HUES64 (cell line): ENCODE data around the gene ASB1.

Experiments used
- H3K27ac ChIP-seq: 2 replicates; pipeline ENCODE4 v1.7.0; 2013; ENCODE audit warnings: low read depth, low read length, inconsistent platforms
- H3K27me3 ChIP-seq: 2 replicates; pipeline ENCODE4 v1.6.1; 2013; ENCODE audit warnings: mild to moderate bottlenecking, low read length; ENCODE audit not compliant: insufficient read depth
- H3K36me3 ChIP-seq: 2 replicates; pipeline ENCODE4 v1.6.1; 2013; ENCODE audit warnings: mild to moderate bottlenecking, low read length; ENCODE audit not compliant: insufficient read depth
- H3K4me1 ChIP-seq: 2 replicates; pipeline ENCODE4 v1.6.1; 2013; ENCODE audit warnings: mild to moderate bottlenecking, low read length, moderate library complexity; ENCODE audit not compliant: insufficient read depth
- H3K4me3 ChIP-seq: 2 replicates; pipeline ENCODE4 v1.5.1; 2013; ENCODE audit warnings: mild to moderate bottlenecking, low read length, moderate library complexity
- H3K9ac ChIP-seq: 2 replicates; pipeline ENCODE4 v1.6.1; 2013; ENCODE audit warnings: mild to moderate bottlenecking, low read depth, low read length
- H3K9me3 ChIP-seq: 2 replicates; pipeline ENCODE4 v1.6.1; 2013; ENCODE audit warnings: low read depth, low read length; ENCODE audit not compliant: insufficient read depth
- WGBS: fragments of 150-250, 120-280 bp; methylation state at CpG from one replicate; pipeline ENCODE4 v1.1.7; 2013; ENCODE audit warnings: missing lambda C conversion rate; 5-methylcytosine and 5-hydroxymethylcytosine counted together

The ASB1 gene

GRCh38 chr2:238424313-238424700 is 2.4 kb upstream of the ASB1 start:
- no peak overlapping the region for H3K27ac ChIP-seq
- no peaks in the 10 kb centered on the region for H3K9me3 ChIP-seq
- WGBS, result 90% methylated on average over 3 of the region's 3 CpGs
- no peak overlapping the region for H3K4me3 ChIP-seq
- H3K4me1 ChIP-seq, result peaks cover 16% of the 10 kb centered on the region
- no peaks in the 10 kb centered on the region for H3K36me3 ChIP-seq
- H3K27me3 ChIP-seq, result no peaks in the 10 kb centered on the region
- no peak overlapping the region for H3K9ac ChIP-seq

DNA sequence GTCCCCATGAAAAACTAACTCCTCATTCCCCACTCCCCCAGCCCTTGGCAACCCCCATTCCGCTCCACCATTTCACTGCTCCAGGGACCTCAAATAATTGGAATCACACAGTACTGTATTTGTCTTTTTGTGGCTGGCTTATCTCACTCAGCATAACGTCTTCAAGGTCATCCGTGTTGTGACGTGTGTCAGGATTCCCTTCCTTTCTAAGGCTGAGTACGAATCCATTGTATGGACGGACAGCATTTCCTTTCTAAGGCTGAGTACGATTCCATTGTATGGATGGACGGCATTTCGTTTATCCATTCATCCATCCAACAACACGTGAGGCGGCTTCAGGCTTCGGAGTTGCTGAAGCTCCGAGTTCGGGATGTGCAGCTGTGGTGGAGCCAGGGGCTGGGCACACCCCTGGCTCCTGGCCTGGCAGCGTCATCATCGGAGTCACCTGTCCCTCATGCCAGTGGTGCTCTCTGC is 1.2 kb upstream of the ASB1 start:
- Histone ChIP-seq H3K27me3 (no peaks in the 10 kb centered on the region), H3K9me3 (no peaks in the 10 kb centered on the region), H3K27ac (no peak overlapping the region; the same call in 1 of the 2 replicates), H3K4me3 (peak overlapping the region; percentile 98), H3K9ac (no peak overlapping the region; the same call in 1 of the 2 replicates), H3K4me1 (peaks cover 11% of the 10 kb centered on the region), H3K36me3 (peaks cover 7% of the 10 kb centered on the region)
- WGBS, result 84% methylated on average over 16 of the region's 16 CpGs

DNA sequence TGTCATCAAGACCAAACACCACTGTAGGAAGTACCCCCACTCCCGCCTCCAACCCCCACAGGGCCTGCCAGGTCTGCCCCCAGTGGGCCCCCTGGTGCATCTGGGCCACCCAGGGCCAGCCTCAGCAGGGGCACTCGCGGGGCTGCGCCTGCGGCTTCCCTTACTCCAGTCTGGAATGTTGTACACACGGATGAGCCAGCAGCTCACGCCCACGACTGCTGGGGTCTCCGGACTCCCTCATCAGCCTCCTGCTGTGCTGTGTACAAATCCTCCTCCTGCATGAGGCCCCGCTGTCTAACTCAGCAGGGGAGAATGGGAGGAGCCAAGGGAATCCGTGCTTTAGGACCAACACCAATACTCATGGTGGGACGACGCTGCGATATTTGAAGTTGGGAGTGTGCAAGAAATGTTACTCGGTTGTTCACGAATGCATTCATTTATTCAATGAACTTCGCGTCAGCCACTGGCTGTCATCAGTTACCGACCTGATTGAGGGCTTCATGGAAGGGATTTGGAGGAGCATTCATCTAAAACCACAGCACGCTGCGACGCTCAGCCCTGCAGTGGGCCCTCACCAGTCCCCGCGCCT is 654 bp upstream of the ASB1 start:
- WGBS, result 4% methylated on average over 23 of the region's 24 CpGs

GRCh38 chr2:238427435-238428162 is 872 bp downstream of the ASB1 start:
- H3K4me1 ChIP-seq, result no peaks in the 10 kb centered on the region
- 8% methylated on average over 18 of the region's 20 CpGs for WGBS
- H3K9me3 ChIP-seq, result no peaks in the 10 kb centered on the region
- no peaks in the 10 kb centered on the region for H3K27me3 ChIP-seq
- peak overlapping the region; percentile 98 for H3K4me3 ChIP-seq
- H3K9ac ChIP-seq, result peak overlapping the region; percentile 77
- H3K36me3 ChIP-seq, result peaks cover 10% of the 10 kb centered on the region
- peak overlapping the region; percentile 97 for H3K27ac ChIP-seq

More for the DNA sequence above, 654 bp upstream of the ASB1 start:
- H3K4me1 ChIP-seq, result peaks cover 5% of the 10 kb centered on the region; the same call in 1 of the 2 replicates
- H3K9ac ChIP-seq, result peak overlapping the region; percentile 77
- no peaks in the 10 kb centered on the region for H3K9me3 ChIP-seq
- no peaks in the 10 kb centered on the region for H3K27me3 ChIP-seq
- peak overlapping the region; percentile 97 for H3K27ac ChIP-seq
- peaks cover 10% of the 10 kb centered on the region for H3K36me3 ChIP-seq
- peak overlapping the region; percentile 98 for H3K4me3 ChIP-seq

DNA sequence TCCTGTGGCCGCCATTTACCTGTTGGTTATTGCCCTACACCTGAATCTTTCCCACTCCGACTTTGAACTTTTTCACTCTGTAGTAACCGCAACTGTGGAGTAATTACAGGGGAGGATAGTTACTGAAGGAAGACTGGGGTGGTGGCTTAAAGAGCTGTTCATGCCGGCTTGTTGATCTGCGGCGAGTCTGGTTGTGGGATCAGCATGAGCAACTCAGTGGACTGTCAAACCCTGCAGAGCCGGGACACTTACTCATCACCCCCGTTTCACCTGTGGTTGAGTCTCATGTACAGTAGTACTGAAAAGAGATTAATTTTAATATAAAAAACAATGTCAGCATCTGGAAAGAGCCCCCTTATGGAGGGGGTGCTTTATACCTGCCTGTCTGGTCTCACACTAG is 2.1 kb downstream of the ASB1 start:
- Histone ChIP-seq H3K9ac (no peak overlapping the region), H3K27ac (no peak overlapping the region), H3K9me3 (no peaks in the 10 kb centered on the region), H3K27me3 (no peaks in the 10 kb centered on the region), H3K4me3 (no peak overlapping the region; the same call in 1 of the 2 replicates), H3K4me1 (no peaks in the 10 kb centered on the region), H3K36me3 (peaks cover 15% of the 10 kb centered on the region)
- WGBS, result 96% methylated on average over 8 of the region's 8 CpGs

DNA sequence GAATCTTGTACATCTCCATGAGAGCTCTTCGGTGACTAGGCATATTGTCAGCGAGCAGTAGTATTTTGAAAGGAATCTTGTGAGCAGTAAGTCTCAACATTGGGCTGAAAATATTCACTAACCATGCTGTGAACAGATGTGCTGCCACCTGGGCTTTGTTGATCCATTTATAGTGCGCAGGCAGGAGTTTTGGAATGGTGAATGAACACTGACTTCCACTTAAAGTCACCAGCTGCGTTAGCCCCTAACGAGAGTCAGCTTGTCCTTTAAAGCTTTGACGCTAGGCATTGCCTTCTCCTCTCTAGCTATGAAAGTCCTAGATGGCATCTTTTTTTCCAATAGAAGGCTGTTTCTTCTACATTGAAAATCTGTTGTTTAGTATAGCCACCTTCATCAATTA is 4.1 kb downstream of the ASB1 start:
- Histone ChIP-seq H3K4me1 (no peaks in the 10 kb centered on the region), H3K27me3 (no peaks in the 10 kb centered on the region), H3K9me3 (no peaks in the 10 kb centered on the region), H3K4me3 (no peak overlapping the region), H3K27ac (no peak overlapping the region), H3K9ac (no peak overlapping the region), H3K36me3 (peaks cover 34% of the 10 kb centered on the region)
- WGBS, result 95% methylated on average over 6 of the region's 6 CpGs

GRCh38 chr2:238431456-238431855 is 4.7 kb downstream of the ASB1 start:
- Histone ChIP-seq H3K27me3 (no peaks in the 10 kb centered on the region), H3K27ac (no peak overlapping the region), H3K4me3 (no peak overlapping the region), H3K9ac (no peak overlapping the region), H3K4me1 (no peaks in the 10 kb centered on the region), H3K36me3 (peaks cover 41% of the 10 kb centered on the region), H3K9me3 (no peaks in the 10 kb centered on the region)
- WGBS, result 92% methylated on average over 1 of the region's 1 CpG

GRCh38 chr2:238433300-238433915 is 6.7 kb downstream of the ASB1 start:
- peaks cover 56% of the 10 kb centered on the region for H3K36me3 ChIP-seq
- H3K4me1 ChIP-seq, result no peaks in the 10 kb centered on the region
- 94% methylated on average over 14 of the region's 14 CpGs for WGBS
- H3K4me3 ChIP-seq, result no peak overlapping the region
- no peak overlapping the region for H3K9ac ChIP-seq
- H3K27me3 ChIP-seq, result no peaks in the 10 kb centered on the region
- H3K9me3 ChIP-seq, result no peaks in the 10 kb centered on the region
- no peak overlapping the region for H3K27ac ChIP-seq

DNA sequence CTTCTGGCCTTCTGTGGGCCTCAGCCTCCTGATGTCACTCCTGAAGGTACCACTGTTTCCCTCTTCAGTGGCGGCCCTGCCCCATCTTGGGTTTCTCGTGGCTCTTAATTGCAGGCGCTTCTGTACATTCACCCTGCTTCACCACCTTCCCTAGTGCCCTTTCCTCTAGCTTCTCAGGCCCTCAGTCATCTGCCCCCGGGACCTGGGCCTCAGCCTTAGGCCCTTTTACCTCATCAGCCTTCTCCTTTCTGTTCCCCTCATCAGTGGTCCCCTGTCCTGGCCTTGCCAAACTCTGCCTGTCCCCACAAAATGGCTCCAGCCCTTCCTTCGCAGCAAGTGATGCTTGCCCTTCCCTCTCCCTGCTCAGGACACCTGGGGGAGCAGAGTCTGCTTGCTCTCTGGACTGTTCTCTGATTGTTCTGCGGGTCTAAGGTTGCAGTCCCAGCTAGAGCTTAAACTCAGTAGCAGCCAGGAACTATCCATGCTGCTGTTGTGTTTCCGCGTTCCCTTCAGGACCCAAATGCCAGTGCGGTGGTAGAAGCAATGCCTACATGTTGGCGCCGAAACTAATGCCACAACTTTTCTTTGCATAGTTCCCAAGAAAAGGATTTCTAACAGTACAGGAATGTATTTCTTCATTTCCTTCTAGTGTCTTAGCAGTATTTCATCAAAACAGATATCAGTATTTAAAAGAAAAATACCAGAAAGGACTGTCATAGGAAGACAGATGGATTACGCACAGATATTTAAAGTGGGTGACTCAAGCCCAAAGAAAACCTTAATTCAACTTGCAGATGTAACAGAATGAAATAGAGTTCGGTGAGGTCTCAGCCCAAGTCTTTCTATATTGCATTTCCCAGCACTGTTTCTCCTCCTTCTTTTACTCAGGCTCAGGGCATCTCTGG is 7.5 kb downstream of the ASB1 start:
- H3K27ac ChIP-seq, result no peak overlapping the region
- WGBS, result 91% methylated on average over 13 of the region's 13 CpGs
- peaks cover 63% of the 10 kb centered on the region for H3K36me3 ChIP-seq
- no peaks in the 10 kb centered on the region for H3K4me1 ChIP-seq
- H3K9me3 ChIP-seq, result no peaks in the 10 kb centered on the region
- no peak overlapping the region for H3K9ac ChIP-seq
- no peaks in the 10 kb centered on the region for H3K27me3 ChIP-seq
- no peak overlapping the region for H3K4me3 ChIP-seq

DNA sequence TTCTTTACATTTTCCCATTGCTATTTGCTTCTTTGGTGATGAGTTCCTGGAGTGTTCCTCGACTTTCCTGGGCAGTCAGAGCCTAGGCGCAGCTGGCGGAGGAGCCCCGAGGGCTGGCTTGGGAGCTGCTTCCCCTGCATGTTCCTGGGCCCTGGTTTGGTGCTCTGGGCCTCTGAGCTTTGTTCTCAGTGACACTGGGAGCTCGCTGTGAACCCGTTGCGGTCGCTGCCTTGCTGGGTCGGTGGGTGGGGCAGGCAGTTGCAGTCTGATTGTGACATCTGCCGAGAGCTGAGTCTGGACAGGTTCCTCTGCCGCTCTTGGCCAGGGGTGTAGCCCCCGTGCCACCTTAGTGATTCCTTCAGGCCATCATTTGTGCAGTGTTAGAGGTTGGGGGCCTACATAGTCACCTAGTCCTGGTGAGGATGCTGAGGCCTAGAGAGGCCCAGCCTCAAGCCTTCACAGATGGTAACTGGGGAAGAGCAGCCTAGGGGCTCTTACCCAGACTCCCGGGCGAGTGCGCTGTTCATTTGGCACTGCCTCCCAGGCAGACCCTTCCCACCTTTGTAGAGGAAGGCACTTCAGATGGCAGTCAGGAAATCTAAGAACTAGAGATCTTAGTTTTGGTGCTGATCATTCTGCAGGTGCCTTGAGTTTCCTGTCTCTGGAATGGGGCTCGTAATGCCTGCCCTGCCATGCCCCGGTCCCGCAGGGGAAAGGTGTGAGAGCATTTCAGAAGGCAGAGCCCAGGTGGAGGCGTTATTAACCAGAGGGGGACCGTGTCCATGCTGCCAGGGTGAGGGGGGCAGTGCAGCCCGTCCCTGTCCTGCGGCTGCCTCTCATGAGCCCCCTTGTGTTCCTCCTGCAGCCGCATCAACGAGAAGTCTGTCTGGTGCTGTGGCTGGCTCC is 8.4 kb downstream of the ASB1 start:
- Histone ChIP-seq H3K27me3 (no peaks in the 10 kb centered on the region), H3K36me3 (peaks cover 70% of the 10 kb centered on the region), H3K9me3 (no peaks in the 10 kb centered on the region), H3K4me3 (no peak overlapping the region), H3K27ac (no peak overlapping the region), H3K9ac (no peak overlapping the region), H3K4me1 (no peaks in the 10 kb centered on the region)
- WGBS, result 96% methylated on average over 24 of the region's 24 CpGs
